DOHH2 (cell line): ENCODE results near the gene MTR.

Source experiments
- H3F3A ChIP-seq: fragments of 200-600 bp; sonication (generic), shearing (Covaris generic); 2 replicates; pipeline ENCODE4 v1.6.0; 2016; ENCODE audit warnings: antibody characterized with exemption, mild to moderate bottlenecking; ENCODE audit not compliant: control insufficient read depth, insufficient read depth
- H3K27ac ChIP-seq: fragments of 200-600 bp; sonication (generic); 2 replicates; pipeline ENCODE4 v1.5.1; 2014; ENCODE audit warnings: low read depth, mild to moderate bottlenecking, low read length, moderate library complexity
- H3K27me3 ChIP-seq: fragments of 200-600 bp; sonication (generic); 2 replicates; pipeline ENCODE4 v1.6.1; 2014; ENCODE audit warnings: mild to moderate bottlenecking, low read length, mixed read lengths; ENCODE audit not compliant: control insufficient read depth
- H3K36me3 ChIP-seq: fragments of 200-600 bp; sonication (generic); 2 replicates; pipeline ENCODE4 v1.6.1; 2014; ENCODE audit warnings: mild to moderate bottlenecking, low read length, moderate library complexity, mixed read lengths; ENCODE audit not compliant: control insufficient read depth
- H3K4me1 ChIP-seq: fragments of 200-600 bp; sonication (generic); 2 replicates; pipeline ENCODE4 v1.6.1; 2014; ENCODE audit warnings: mild to moderate bottlenecking, low read length, mixed read lengths; ENCODE audit not compliant: control insufficient read depth
- H3K4me2 ChIP-seq: fragments of 200-600 bp; sonication (generic); 2 replicates; pipeline ENCODE4 v1.6.0; 2014; ENCODE audit warnings: mild to moderate bottlenecking, low read length, moderate library complexity
- H3K4me3 ChIP-seq: fragments of 200-600 bp; sonication (generic); 2 replicates; pipeline ENCODE4 v1.5.1; 2014; ENCODE audit warnings: mild to moderate bottlenecking, low read length, mixed read lengths
- H3K79me2 ChIP-seq: fragments of 200-600 bp; sonication (generic); 2 replicates; pipeline ENCODE4 v1.6.1; 2014; ENCODE audit warnings: mild to moderate bottlenecking, low read length, mixed read lengths; ENCODE audit not compliant: control insufficient read depth
- H3K9me2 ChIP-seq: fragments of 200-600 bp; sonication (generic); replicated peaks from 2 replicates; pipeline ENCODE4 v1.6.1; 2014; ENCODE audit warnings: mild to moderate bottlenecking, low read length, mixed read lengths; ENCODE audit not compliant: control insufficient read depth
- H3K9me3 ChIP-seq: fragments of 200-600 bp; sonication (generic); 2 replicates; pipeline ENCODE4 v1.6.1; 2014; ENCODE audit warnings: antibody characterized with exemption, low read length, mixed read lengths; ENCODE audit not compliant: control insufficient read depth, insufficient read depth
- H4K20me1 ChIP-seq: fragments of 200-600 bp; sonication (generic); 2 replicates; pipeline ENCODE4 v1.6.0; 2014; ENCODE audit warnings: low read depth, mild to moderate bottlenecking, antibody characterized with exemption, low read length, moderate library complexity; ENCODE audit not compliant: control insufficient read depth, insufficient read depth
- EZH2phosphoT487 ChIP-seq: fragments of 200-600 bp; sonication (generic); IDR thresholded peaks from 2 replicates; pipeline ENCODE4 v1.6.1; 2017; ENCODE audit warnings: borderline replicate concordance, mild to moderate bottlenecking, antibody characterized with exemption, low read length, moderate library complexity, mixed read lengths
- TF ChIP-seq, protein P1 (sequence below): fragments of 200-600 bp; sonication (generic); IDR thresholded peaks from one replicate; pipeline ENCODE4 v1.5.1; 2014; ENCODE audit warnings: antibody characterized with exemption, mild to moderate bottlenecking, low read depth, low read length; ENCODE audit not compliant: poor library complexity, severe bottlenecking

MTR gene

DNA sequence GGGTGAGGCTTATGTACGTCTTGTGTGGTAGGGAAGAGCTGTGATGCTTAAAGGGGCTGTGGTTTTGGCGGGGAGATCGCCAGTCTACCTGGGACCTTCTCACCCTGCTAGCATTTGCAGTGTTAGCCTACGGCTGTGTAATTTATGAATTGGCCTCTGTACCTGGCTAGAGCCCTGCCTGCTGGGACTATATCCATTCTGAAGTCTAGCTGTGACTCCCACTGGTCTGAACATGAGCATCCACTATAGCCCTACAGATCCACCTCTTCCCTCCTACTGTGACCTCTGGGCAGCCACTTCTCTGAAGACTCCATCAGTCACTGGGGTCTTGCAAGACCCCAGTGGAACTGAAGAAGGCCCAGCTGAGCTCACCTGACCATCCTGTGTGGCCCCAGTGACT is 135.4 kb downstream of the MTR start:
- no peaks in the 10 kb centered on the region for H3F3A ChIP-seq
- H3K4me1 ChIP-seq, result no peaks in the 10 kb centered on the region
- no peaks in the 10 kb centered on the region for H3K36me3 ChIP-seq
- H3K4me2 ChIP-seq, result no peak overlapping the region
- no peaks in the 10 kb centered on the region for H3K9me3 ChIP-seq
- H4K20me1 ChIP-seq, result no peaks in the 10 kb centered on the region
- no peaks in the 10 kb centered on the region for H3K27me3 ChIP-seq
- no peak overlapping the region for H3K4me3 ChIP-seq
- H3K79me2 ChIP-seq, result no peaks in the 10 kb centered on the region
- TF ChIP-seq EZH2phosphoT487, result no peak
- TF ChIP-seq, protein P1, sequence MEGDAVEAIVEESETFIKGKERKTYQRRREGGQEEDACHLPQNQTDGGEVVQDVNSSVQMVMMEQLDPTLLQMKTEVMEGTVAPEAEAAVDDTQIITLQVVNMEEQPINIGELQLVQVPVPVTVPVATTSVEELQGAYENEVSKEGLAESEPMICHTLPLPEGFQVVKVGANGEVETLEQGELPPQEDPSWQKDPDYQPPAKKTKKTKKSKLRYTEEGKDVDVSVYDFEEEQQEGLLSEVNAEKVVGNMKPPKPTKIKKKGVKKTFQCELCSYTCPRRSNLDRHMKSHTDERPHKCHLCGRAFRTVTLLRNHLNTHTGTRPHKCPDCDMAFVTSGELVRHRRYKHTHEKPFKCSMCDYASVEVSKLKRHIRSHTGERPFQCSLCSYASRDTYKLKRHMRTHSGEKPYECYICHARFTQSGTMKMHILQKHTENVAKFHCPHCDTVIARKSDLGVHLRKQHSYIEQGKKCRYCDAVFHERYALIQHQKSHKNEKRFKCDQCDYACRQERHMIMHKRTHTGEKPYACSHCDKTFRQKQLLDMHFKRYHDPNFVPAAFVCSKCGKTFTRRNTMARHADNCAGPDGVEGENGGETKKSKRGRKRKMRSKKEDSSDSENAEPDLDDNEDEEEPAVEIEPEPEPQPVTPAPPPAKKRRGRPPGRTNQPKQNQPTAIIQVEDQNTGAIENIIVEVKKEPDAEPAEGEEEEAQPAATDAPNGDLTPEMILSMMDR, result no peak
- H3K9me2 ChIP-seq, result no peaks in the 10 kb centered on the region
- no peak overlapping the region for H3K27ac ChIP-seq

DNA sequence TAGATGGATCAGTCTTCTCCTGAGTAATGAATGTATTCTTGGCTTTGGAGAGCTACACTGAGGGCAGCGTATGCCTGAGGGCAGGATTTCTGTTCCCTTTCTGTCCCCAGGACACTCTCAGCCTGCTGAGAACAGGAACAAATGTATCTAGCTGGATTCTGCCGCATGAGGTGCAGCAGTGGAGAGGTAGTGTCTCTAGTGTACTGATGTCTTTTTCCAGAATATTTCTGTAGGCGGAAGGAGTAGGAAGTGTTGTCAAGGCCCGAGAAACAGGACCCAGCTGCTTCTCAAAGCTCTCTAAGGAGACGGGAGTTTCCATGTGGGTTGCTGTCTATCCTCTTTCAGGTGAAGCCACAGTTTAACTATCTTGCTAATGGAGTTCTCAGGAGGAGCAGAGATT is 143.7 kb downstream of the MTR start:
- Histone ChIP-seq H3K27ac (no peak overlapping the region), H3K9me3 (no peaks in the 10 kb centered on the region), H3K4me2 (no peak overlapping the region), H3K79me2 (no peaks in the 10 kb centered on the region), H3K4me1 (no peaks in the 10 kb centered on the region), H3K4me3 (no peak overlapping the region), H4K20me1 (no peaks in the 10 kb centered on the region), H3K36me3 (no peaks in the 10 kb centered on the region), H3F3A (no peaks in the 10 kb centered on the region), H3K9me2 (no peaks in the 10 kb centered on the region), H3K27me3 (no peaks in the 10 kb centered on the region)
- TF ChIP-seq EZH2phosphoT487, result no peak
- TF ChIP-seq, protein P1, result no peak

DNA sequence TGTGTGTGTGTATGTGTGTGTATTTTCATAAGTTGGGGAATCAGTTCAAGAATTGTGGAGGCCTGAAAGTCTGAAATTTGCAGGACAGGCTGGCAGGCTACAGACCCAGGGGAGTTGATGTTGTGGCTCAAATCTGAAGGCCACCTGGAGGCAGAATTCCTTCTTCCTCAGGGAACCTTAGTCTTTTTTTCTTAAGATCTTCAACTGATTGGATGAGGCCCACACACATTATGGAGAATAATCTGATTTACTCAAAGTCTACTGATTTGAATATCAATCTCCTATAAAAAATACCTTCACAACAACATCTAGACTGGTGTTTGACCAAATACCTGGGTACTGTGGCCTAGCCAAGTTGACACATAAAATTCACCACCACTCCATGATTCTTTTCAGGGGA is 147.3 kb downstream of the MTR start:
- no peak overlapping the region for H3K27ac ChIP-seq
- H3F3A ChIP-seq, result no peaks in the 10 kb centered on the region
- no peaks in the 10 kb centered on the region for H3K9me3 ChIP-seq
- no peaks in the 10 kb centered on the region for H3K79me2 ChIP-seq
- H4K20me1 ChIP-seq, result no peaks in the 10 kb centered on the region
- no peak overlapping the region for H3K4me3 ChIP-seq
- no peak overlapping the region for H3K4me2 ChIP-seq
- H3K36me3 ChIP-seq, result no peaks in the 10 kb centered on the region
- H3K9me2 ChIP-seq, result no peaks in the 10 kb centered on the region
- no peaks in the 10 kb centered on the region for H3K27me3 ChIP-seq
- TF ChIP-seq EZH2phosphoT487, result no peak
- TF ChIP-seq, protein P1, result no peak
- H3K4me1 ChIP-seq, result no peaks in the 10 kb centered on the region

DNA sequence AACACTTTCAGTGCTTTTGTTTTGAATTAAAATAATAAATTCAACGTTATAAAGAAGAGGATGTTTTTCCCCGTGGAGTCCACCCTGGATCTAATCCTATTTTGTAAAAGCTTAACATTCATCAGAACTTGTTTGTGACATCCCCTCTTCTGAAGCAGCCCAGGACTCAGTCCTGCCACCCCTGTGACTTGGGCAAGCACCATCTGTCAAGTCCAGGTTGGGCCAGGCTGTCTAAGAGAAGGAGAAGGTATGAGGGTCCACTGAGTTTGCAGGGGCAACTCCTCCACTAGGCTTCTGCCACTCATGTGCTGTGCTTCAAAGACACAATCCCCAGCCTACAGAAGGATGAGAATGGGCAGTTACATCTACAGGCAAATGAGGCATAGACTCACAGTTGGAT is 149.5 kb downstream of the MTR start:
- Histone ChIP-seq H3K27me3 (no peaks in the 10 kb centered on the region), H3K79me2 (no peaks in the 10 kb centered on the region), H4K20me1 (no peaks in the 10 kb centered on the region), H3K9me2 (no peaks in the 10 kb centered on the region), H3K4me3 (no peak overlapping the region), H3F3A (no peaks in the 10 kb centered on the region), H3K36me3 (no peaks in the 10 kb centered on the region), H3K27ac (no peak overlapping the region), H3K9me3 (no peaks in the 10 kb centered on the region), H3K4me1 (no peaks in the 10 kb centered on the region), H3K4me2 (no peak overlapping the region)
- no peak for TF ChIP-seq EZH2phosphoT487
- TF ChIP-seq, protein P1, result no peak
